HG03039 (cell line): ENCODE measurements around the gene SLC35E4.
"Not testable (repeated sequence)": the region's sequence is repeated elsewhere in the genome, so short reads cannot be mapped to it uniquely, and the experiment has no call there.

Experiments used
- ATAC-seq: cut with Tn5 transposase; IDR thresholded peaks from one replicate; pipeline ENCODE4 v1.9.1; 2021; ENCODE audit warnings: mild to moderate bottlenecking, moderate library complexity; ENCODE audit not compliant: unreplicated experiment

The SLC35E4 gene

GRCh38 chr22:30611197-30611596 lies 24.4 kb upstream of the SLC35E4 start:
- ATAC-seq, result no peak

GRCh38 chr22:30612789-30613188 lies 22.8 kb upstream of the SLC35E4 start:
- no peak for ATAC-seq

GRCh38 chr22:30614268-30614667 lies 21.3 kb upstream of the SLC35E4 start:
- no peak for ATAC-seq

GRCh38 chr22:30614879-30615278 lies 20.7 kb upstream of the SLC35E4 start:
- ATAC-seq, result no peak

DNA sequence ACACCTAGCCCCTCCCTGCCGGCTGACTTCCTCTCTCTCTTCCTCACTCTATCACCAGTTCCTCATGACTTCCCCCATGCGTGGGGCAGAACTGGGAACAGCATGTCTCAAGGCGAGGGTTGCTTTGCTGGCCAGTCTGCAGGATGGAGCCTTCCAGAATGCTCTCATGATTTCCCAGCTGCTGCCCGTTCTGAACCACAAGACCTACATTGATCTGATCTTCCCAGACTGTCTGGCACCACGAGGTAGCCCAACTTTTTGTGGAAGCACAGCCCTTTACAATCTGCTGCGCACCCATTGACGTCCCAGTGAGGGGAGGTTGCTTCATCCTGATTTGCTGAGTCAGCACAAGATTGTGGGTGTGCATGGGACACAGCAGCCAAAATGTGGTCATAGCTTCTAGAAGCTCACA lies 20.0 kb upstream of the SLC35E4 start:
- no peak for ATAC-seq

- ATAC-seq, result no peak
Measured at GRCh38 chr22:30617819-30618218, 17.8 kb upstream of the SLC35E4 start.

- ATAC-seq, result not testable (repeated sequence)
Measured at GRCh38 chr22:30619909-30620308, 15.7 kb upstream of the SLC35E4 start.

GRCh38 chr22:30626413-30626812 lies 9.2 kb upstream of the SLC35E4 start:
- no peak for ATAC-seq

DNA sequence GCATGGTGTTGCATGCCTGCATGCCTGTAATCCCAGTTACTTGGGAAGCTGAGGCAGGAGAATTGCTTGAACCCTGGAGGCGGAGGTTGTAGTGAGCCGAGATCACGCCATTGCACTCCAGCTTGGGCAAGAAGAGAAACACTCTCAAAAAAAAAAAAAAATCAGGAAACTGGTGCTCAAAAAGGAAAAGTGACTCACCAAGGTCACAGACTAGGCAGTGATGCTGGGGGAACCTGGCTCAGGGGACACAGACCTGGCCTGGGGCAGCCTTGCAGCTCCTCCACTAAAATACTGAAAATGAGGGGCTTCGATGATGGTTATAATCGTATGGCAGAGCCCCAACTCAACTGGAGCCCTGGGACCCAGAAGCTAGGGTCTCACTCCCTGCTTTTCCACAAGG lies 8.1 kb upstream of the SLC35E4 start:
- no peak for ATAC-seq

GRCh38 chr22:30628491-30628890 lies 7.1 kb upstream of the SLC35E4 start:
- ATAC-seq, result no peak

DNA sequence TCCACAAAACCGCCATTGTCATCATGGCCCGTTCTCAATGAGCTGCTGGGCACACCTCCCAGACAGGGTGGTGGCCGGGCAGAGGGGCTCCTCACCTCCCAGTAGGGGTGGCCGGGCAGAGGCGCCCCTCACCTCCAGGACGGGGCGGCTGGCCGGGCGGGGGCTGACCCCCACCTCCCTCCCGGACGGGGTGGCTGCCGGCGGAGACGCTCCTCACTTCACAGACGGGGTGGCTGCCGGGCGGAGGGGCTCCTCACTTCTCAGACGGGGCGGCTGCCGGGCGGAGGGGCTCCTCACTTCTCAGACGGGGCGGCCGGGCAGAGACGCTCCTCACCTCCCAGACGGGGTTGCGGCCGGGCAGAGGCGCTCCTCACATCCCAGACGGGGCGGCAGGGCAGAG lies 4.1 kb upstream of the SLC35E4 start:
- not testable (repeated sequence) for ATAC-seq

DNA sequence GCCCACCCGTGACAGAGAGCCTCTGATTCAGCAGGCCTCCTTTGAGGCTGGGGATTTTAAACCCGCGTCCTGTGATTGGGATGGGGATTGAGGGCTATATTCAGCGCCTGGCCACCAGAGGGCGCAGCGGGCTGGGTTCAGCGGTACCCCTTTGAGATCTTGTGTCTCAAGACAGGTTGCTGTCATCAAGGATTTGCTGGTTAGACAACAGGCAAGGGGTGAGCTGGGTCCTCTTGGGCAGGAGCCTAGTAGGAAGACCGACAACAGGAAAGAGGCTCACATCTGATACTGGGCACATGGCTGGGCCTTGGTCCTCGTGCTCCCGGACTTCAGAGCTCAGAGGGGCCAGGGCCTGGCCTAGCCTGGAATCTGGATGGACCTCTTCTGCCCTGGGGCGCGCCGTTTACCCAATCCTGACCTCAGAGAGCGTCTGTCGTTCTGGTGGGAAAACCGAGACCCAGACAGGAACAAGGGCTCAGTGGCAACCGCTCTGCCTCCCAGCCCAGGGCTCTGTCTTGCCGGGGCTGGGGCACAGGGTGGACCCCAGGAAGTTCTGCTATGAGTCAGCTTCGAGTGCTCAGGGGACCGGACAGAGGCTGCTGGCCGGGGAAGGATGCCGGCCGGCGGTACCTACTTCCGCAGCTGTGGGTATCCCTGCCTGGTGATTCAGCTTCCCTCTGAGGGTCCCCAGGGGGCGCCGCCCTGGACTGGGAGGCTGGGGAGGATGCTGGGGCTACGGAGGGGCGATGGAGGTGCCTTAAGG lies 929 bp upstream of the SLC35E4 start:
- ATAC-seq, result peak; percentile 42

- no peak for ATAC-seq
Measured at GRCh38 chr22:30636226-30637077, 871 bp downstream of the SLC35E4 start.

DNA sequence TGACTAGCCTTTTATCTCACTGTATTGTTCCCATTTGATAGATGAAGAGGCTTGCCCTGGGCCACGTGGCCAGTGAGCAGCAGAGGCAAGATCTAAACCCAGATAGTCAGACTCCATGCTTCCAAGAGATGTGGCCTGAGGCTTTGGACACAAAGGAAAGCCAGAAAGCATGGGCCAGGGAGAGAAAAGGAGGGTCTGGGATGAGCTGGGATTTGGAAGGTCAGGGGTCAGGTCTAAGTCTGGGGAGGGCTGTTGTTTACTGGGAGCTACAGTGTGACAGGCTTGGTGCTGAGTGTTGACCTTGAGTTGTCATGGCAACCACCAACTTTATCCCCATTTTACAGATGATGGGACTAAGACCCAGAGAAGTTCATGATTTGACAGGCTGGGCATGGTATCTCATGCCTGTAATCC lies 2.1 kb downstream of the SLC35E4 start:
- ATAC-seq, result no peak

DNA sequence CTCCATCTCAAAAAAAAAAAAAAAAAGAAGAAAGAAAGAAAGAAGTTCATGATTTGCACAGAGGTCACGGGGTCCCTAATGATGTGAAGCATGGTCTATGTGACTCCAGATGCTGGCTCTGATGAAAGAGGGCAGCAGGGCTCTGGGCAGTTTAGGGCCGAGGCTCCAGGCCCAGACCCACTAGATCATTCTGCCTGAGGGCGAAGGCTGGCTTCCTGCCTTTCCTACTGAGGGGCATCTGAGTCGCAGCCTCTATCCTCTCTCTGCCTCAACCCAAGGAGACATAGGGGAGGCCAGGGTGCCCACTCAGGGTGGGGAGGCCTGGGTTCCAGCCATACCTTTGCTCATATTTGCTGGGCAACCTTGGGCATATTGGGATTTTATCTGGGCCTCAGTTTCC lies 4.8 kb downstream of the SLC35E4 start:
- no peak for ATAC-seq

DNA sequence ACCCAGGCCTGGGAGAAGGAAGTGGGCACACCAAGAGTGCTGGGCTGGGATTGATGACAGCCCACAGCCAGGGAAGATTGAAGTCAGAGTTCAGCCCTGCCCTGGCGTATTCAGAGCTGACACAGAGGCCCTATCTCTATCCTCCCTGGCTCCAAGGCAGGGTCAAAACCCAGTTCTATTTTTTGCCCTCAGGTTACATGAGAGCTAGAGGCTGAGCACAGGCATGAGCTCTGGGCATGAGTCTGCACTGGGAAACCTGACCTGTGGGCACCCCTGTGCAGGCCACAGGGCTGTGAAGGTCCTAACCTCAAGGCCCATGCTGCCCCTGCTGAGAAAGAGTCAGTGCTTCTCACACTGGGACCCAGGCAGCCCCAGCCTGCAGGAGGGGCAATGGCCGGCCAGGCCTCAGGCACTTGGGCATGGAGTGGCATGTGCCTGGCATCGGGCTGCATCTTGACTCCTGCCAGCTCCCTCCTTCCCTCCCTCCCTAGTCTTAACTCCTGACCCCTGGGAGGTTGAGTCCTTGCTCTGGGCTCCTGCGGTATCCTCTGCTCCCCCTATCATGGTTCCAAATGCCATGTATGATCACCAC lies 5.4 kb downstream of the SLC35E4 start:
- no peak for ATAC-seq

DNA sequence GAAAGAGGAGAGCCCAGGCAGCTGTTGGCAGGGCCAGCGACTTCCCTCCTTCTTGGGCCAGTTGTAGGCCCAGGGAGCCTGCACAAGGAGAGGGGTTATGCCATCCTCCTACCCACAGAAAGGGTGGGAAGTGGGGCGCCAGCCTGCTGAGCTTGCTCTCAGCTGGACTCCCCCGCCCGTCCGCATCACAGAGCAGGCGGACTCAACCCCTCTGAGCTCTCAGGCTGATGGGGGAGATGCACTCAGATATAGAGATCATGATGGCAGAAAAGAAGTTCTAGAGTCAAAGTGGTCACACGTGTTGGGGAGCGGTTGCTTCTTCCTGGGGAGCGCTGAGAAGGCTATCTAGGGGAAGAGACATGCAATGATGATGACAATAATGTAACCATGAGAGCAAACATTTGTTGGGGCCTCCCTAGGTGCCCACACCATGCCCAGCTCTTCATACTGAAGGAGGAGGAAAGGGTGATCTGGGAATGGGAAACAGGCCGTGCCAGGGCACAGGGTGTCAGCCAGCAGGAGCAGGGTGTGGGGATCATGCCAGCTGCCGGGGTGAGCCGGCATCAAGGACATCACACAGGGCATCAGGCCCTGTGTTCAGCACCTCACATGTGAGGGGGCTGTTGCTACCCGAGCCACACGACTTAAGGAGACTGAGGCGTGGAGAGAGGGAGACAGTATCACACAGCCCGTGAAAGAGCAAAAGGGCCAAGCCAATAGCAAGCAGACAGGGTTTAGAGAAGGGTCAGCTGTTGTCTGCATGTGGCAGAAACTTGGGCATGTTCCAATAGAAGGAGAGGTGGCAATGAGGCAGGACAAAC lies 7.7 kb downstream of the SLC35E4 start:
- ATAC-seq, result no peak

DNA sequence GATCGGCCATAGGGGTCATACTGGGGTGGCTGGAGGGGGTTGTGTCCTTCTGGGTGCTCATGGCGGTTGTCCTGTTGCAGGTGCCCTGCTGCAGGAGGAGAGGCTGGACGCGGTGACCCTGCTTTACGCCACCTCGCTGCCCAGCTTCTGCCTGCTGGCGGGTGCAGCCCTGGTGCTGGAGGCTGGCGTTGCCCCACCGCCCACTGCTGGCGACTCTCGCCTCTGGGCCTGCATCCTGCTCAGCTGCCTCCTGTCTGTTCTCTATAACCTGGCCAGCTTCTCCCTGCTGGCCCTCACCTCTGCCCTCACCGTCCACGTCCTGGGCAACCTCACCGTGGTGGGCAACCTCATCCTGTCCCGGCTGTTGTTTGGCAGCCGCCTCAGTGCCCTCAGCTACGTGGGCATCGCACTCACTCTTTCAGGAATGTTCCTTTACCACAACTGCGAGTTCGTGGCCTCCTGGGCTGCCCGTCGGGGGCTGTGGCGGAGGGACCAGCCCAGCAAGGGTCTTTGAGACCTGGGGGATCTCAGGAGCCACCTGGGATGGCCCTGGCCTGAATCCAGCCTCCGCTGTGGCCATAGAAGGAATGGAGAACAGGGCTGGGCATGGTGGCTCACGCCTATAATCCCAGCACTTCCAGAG lies 11.1 kb downstream of the SLC35E4 start:
- ATAC-seq, result no peak

- ATAC-seq, result no peak
Measured at GRCh38 chr22:30647536-30647935, 12.0 kb downstream of the SLC35E4 start.

DNA sequence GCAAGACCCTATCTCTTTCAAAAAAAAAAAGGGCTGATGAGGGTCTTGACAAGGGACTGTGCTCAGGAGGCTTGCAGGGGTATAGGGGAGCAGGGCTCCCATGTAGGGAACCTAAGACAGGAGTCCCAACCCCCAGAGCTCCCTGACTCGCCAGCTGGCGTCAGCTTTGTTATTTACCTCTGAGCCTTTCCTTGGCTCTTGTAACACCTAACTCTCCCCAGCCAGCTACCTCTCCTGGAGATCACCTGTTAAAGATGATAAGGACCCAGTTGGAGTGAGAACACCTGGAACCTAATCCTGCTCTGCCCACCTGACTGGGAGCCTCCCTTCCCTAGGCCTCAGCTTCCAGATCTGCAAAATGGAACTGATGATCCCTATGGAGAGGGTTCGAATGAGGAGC lies 13.2 kb downstream of the SLC35E4 start:
- ATAC-seq, result no peak
